Measurements from ENCODE around the gene CACTIN.

DNA sequence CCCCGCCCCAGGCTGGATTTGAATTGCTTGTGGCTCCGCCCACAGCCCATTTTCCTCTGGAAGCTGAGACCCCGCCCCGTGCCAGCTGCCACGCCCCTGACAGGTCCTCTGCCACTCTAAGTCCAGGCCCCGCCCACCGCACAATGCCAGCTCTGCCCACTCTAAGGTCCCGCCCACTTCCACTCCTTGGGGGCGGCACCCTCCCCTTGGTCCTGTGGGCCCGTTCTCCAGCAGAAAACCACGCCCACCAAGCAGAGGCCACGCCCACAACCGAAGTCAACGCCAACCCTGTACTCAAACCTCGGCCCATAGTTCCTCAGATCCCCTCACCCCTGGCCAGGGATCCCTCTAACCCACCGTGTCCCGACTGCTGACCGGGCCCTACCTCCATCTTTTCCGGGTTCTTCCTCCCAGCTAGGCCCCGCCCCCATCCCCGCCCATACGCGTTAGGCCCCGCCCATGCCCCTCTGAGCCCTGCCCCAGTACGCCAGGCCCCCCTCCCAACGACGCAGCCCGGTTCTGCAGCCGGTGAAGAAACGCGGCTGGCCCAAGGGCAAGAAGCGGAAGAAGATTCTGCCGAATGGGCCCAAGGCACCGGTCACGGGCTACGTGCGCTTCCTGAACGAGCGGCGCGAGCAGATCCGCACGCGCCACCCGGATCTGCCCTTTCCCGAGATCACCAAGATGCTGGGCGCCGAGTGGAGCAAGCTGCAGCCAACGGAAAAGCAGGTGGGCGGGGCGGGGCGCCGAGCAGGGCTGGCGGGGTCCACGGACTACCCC, 52.5 kb downstream of the CACTIN start:
- TF ChIP-seq, protein P1, sequence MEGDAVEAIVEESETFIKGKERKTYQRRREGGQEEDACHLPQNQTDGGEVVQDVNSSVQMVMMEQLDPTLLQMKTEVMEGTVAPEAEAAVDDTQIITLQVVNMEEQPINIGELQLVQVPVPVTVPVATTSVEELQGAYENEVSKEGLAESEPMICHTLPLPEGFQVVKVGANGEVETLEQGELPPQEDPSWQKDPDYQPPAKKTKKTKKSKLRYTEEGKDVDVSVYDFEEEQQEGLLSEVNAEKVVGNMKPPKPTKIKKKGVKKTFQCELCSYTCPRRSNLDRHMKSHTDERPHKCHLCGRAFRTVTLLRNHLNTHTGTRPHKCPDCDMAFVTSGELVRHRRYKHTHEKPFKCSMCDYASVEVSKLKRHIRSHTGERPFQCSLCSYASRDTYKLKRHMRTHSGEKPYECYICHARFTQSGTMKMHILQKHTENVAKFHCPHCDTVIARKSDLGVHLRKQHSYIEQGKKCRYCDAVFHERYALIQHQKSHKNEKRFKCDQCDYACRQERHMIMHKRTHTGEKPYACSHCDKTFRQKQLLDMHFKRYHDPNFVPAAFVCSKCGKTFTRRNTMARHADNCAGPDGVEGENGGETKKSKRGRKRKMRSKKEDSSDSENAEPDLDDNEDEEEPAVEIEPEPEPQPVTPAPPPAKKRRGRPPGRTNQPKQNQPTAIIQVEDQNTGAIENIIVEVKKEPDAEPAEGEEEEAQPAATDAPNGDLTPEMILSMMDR (IDR thresholded peaks at IDR 0.05): no peak
- no peak for TF ChIP-seq POLR2A (IDR thresholded peaks at IDR 0.05)
